ENCODE data around the gene LBX1. TPM values are rescaled to one million over a fixed set of nuclear protein-coding genes. Genes with fewer than 3 reads are reported as not detected.
A peak's percentile ranks its signal among the peaks of the same experiment; 100 is the strongest.

LBX1 gene
- total RNA-seq, 1 experiment from 2014 or later = not detected

DNA sequence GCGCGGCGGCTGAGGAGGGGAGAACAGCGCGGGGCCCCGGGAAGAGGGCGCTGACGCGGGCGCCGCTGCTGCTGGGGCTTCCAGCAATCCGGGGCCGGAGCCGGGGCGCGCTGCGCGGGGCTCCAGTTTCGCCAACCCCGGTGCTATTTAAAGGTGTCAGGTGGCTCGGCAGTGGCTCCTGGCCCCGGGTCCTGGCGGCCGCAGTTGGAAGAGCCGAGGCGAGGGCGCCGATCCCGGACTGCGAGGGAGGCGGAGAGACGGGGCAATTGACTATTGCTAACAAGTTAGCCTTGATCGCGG, 347 bp downstream of the LBX1 start:
- no peak for DNase-seq
- Mint-ChIP-seq H3K27me3 (ENCODE audit: unreplicated experiment) (peaks cover 99% of the 10 kb centered on the region), H3K9me3 (ENCODE audit: low read depth, unreplicated experiment) (no peaks in the 10 kb centered on the region), H3K4me1 (ENCODE audit: low read depth, unreplicated experiment) (peaks cover 9% of the 10 kb centered on the region), H3K27ac (ENCODE audit: unreplicated experiment) (no peak overlapping the region), H3K36me3 (ENCODE audit: insufficient read depth, unreplicated experiment) (no peaks in the 10 kb centered on the region), H3K4me3 (ENCODE audit: low read depth, unreplicated experiment) (peak overlapping the region; percentile 3)
- intact Hi-C loops (cut with micrococcal nuclease; ENCODE audit: unreplicated experiment) = loop anchor here (5.0 kb wide), 1 partner anchor 328 kb away; no protein-coding TSS in a partner anchor
- TF ChIP-seq, protein P1, sequence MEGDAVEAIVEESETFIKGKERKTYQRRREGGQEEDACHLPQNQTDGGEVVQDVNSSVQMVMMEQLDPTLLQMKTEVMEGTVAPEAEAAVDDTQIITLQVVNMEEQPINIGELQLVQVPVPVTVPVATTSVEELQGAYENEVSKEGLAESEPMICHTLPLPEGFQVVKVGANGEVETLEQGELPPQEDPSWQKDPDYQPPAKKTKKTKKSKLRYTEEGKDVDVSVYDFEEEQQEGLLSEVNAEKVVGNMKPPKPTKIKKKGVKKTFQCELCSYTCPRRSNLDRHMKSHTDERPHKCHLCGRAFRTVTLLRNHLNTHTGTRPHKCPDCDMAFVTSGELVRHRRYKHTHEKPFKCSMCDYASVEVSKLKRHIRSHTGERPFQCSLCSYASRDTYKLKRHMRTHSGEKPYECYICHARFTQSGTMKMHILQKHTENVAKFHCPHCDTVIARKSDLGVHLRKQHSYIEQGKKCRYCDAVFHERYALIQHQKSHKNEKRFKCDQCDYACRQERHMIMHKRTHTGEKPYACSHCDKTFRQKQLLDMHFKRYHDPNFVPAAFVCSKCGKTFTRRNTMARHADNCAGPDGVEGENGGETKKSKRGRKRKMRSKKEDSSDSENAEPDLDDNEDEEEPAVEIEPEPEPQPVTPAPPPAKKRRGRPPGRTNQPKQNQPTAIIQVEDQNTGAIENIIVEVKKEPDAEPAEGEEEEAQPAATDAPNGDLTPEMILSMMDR (IDR thresholded peaks at IDR 0.05; ENCODE audit: unreplicated experiment) = no peak
- CTCF ChIA-PET = interaction anchor here (1.0 kb wide), 1 partner anchor 8 kb away, joined by 3 read pairs; no protein-coding TSS in a partner anchor
- no TSS peak for BruUV-seq (replicated peaks)

DNA sequence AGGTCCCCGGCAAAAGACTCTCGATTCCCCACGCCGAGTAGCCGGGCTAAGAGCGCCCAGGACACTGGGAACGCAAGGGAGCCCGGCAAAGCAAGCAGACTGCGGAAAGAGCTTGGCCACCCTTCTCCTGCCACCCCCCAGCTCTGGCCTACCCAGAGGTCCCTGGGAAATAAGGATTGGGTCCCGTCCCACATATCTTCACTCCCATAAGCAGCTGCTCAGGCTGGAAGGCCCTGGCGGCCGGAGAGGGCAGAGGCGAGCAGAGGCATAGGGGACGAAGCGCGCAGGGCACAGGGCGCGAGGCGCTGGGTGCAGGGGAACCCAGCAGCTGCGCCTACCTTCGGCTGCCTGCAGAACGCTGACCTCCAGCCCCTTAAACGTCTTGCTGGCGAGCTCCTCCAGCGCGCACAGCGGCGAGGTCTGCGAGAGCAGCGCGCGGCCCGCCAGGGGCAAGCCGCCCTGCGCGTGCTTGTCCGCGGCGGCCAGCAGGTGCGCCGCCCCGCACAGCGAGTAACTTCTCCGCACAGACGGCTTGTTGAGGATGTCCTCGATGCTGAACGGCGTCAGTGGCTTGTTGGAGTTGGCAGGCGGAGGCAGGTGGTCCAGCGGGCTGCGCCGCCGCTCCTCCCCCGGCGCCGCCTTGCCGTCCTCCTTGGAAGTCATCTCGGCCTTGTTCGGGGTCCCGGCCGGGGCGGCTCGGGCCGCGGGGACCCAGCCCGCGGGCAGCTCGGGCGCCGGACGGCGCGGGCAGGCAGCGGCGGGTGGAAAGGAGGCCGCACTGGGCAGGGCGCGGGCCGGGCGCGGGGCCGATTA, 904 bp downstream of the LBX1 start:
- Mint-ChIP-seq H3K4me1 (ENCODE audit: low read depth, unreplicated experiment) (peaks cover 9% of the 10 kb centered on the region), H3K36me3 (ENCODE audit: insufficient read depth, unreplicated experiment) (no peaks in the 10 kb centered on the region), H3K9me3 (ENCODE audit: low read depth, unreplicated experiment) (no peaks in the 10 kb centered on the region), H3K27me3 (ENCODE audit: unreplicated experiment) (peaks cover 99% of the 10 kb centered on the region), H3K4me3 (ENCODE audit: low read depth, unreplicated experiment) (peak overlapping the region; percentile 3), H3K27ac (ENCODE audit: unreplicated experiment) (no peak overlapping the region)
- CTCF ChIA-PET = no interaction called here
- BruUV-seq (replicated peaks) = no TSS peak
- no peak for DNase-seq
- intact Hi-C loops (cut with micrococcal nuclease; ENCODE audit: unreplicated experiment) = loop anchor here (5.0 kb wide), 1 partner anchor 329 kb away; no protein-coding TSS in a partner anchor
- TF ChIP-seq, protein P1 (IDR thresholded peaks at IDR 0.05; ENCODE audit: unreplicated experiment) = no peak

DNA sequence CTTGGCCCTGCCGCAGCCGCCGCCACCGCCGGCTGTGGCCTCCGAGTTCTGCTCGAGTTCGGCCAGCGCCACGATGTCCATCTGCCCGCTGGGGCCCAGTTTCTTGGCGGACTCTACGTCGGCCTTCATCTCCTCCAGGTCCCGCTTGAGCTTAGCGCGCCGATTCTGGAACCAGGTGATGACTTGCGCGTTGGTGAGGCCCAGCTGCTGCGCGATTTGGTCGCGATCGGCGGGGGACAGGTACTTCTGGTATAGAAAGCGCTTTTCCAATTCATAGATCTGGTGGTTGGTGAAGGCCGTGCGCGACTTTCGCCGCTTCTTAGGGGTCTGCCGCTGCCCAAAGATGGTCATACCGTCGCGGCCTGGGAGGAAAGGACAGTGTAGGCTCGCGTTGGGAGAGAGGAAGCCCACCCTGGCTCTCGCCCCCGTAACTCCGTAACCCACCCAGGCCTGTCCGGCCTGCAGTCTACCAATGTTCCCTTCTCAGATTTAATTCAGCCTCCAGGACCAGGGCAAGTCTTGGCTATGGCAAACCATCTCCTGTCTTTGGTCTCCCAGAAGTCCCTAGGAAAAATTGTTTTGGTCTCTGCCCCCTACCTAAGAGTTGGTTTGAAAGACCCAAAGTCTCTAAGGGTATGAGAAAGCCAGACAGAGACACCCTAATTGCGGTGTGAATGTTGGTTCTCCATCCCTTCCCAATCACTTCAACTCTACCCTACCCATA, 1.7 kb downstream of the LBX1 start:
- peak overlapping the region; percentile 47 for H3K4me3 Mint-ChIP-seq (ENCODE audit: low read depth, unreplicated experiment)
- H3K9me3 Mint-ChIP-seq (ENCODE audit: low read depth, unreplicated experiment) = no peaks in the 10 kb centered on the region
- TF ChIP-seq, protein P1 (IDR thresholded peaks at IDR 0.05; ENCODE audit: unreplicated experiment) = no peak
- no peak overlapping the region for H3K27ac Mint-ChIP-seq (ENCODE audit: unreplicated experiment)
- CTCF ChIA-PET = interaction anchor here (0.9 kb wide), 1 partner anchor 14 kb away, joined by 3 read pairs; no protein-coding TSS in a partner anchor
- peaks cover 9% of the 10 kb centered on the region for H3K4me1 Mint-ChIP-seq (ENCODE audit: low read depth, unreplicated experiment)
- no TSS peak for BruUV-seq (replicated peaks)
- DNase-seq = no peak
- H3K36me3 Mint-ChIP-seq (ENCODE audit: insufficient read depth, unreplicated experiment) = no peaks in the 10 kb centered on the region
- intact Hi-C loops (cut with micrococcal nuclease; ENCODE audit: unreplicated experiment) = loop anchor here (5.0 kb wide), 1 partner anchor 330 kb away; no protein-coding TSS in a partner anchor
- peaks cover 99% of the 10 kb centered on the region for H3K27me3 Mint-ChIP-seq (ENCODE audit: unreplicated experiment)

DNA sequence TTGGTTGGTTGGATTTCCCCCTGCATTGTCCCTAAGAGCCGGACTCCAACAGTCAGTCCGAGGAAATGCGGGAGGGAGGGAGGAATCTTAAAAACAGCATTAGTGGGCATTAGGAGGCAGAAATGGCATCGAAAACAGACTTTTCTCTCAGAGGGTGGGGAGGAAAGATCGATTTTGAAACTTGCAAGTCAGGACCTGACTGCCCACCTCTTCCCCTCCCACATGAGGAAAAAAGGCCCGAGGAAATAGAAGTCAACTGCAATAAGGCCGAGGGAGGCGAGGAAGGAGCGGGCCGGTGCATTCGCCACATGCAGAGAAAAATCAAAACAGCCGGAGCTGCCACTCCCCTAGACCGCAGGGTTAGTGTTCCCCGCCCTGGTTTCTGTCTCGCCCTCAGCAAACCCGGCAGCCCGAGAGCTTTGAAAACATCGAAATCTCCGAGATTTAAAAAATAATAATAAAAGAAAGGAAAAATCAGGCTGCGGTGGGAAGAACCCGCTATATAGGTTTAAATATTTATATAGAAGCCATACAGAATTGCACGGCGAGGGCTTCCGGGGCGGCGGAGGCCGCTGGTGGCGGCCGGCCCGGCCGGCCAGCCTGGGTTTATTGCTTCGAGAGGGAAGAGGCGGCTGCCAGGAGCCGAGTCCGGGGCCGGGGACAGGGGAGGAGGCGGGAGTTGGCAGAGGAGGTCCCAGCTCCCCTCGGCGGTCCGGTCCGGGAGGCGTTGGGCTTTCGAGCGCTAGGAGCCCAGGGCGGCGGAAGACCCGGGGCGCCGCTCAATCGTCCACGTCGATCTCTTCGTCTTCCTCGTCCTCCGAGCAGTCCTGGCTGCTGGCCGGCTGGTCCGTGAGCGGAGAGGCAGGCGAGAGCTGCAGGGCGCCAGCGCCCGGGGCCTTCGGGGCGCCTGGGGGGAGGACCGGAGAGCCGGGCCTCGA, 2.5 kb downstream of the LBX1 start:
- Mint-ChIP-seq H3K27me3 (ENCODE audit: unreplicated experiment) (peaks cover 99% of the 10 kb centered on the region), H3K36me3 (ENCODE audit: insufficient read depth, unreplicated experiment) (no peaks in the 10 kb centered on the region), H3K27ac (ENCODE audit: unreplicated experiment) (no peak overlapping the region), H3K4me1 (ENCODE audit: low read depth, unreplicated experiment) (peaks cover 9% of the 10 kb centered on the region), H3K4me3 (ENCODE audit: low read depth, unreplicated experiment) (peak overlapping the region; percentile 47), H3K9me3 (ENCODE audit: low read depth, unreplicated experiment) (no peaks in the 10 kb centered on the region)
- BruUV-seq (replicated peaks) = no TSS peak
- intact Hi-C loops (cut with micrococcal nuclease; ENCODE audit: unreplicated experiment) = loop anchor here (5.0 kb wide), 1 partner anchor 331 kb away; no protein-coding TSS in a partner anchor
- TF ChIP-seq, protein P1 (IDR thresholded peaks at IDR 0.05; ENCODE audit: unreplicated experiment) = no peak
- CTCF ChIA-PET = interaction anchor here (0.9 kb wide), 1 partner anchor 13 kb away, joined by 3 read pairs; no protein-coding TSS in a partner anchor
- no peak for DNase-seq
